LNCAP (cell line): ENCODE results near the gene TTC24.

Experiments
- TF ChIP-seq, protein P1 (sequence below): fragments of 450-650 bp; IDR thresholded peaks from 2 replicates; pipeline ENCODE4 v1.5.1; 2017; ENCODE audit warnings: mild to moderate bottlenecking

Gene TTC24

GRCh38 chr1:156556354-156556753 is 23.2 kb upstream of the TTC24 start:
- TF ChIP-seq, protein P1, sequence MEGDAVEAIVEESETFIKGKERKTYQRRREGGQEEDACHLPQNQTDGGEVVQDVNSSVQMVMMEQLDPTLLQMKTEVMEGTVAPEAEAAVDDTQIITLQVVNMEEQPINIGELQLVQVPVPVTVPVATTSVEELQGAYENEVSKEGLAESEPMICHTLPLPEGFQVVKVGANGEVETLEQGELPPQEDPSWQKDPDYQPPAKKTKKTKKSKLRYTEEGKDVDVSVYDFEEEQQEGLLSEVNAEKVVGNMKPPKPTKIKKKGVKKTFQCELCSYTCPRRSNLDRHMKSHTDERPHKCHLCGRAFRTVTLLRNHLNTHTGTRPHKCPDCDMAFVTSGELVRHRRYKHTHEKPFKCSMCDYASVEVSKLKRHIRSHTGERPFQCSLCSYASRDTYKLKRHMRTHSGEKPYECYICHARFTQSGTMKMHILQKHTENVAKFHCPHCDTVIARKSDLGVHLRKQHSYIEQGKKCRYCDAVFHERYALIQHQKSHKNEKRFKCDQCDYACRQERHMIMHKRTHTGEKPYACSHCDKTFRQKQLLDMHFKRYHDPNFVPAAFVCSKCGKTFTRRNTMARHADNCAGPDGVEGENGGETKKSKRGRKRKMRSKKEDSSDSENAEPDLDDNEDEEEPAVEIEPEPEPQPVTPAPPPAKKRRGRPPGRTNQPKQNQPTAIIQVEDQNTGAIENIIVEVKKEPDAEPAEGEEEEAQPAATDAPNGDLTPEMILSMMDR: no peak

- TF ChIP-seq, protein P1: no peak
These were observed 20.3 kb upstream of the TTC24 start for GRCh38 chr1:156559086-156559796.

- TF ChIP-seq, protein P1: no peak
These were observed 19.6 kb upstream of the TTC24 start for GRCh38 chr1:156559797-156560385.

GRCh38 chr1:156560585-156561163 is 18.8 kb upstream of the TTC24 start:
- TF ChIP-seq, protein P1: no peak

GRCh38 chr1:156565519-156565918 is 14.0 kb upstream of the TTC24 start:
- TF ChIP-seq, protein P1: no peak

DNA sequence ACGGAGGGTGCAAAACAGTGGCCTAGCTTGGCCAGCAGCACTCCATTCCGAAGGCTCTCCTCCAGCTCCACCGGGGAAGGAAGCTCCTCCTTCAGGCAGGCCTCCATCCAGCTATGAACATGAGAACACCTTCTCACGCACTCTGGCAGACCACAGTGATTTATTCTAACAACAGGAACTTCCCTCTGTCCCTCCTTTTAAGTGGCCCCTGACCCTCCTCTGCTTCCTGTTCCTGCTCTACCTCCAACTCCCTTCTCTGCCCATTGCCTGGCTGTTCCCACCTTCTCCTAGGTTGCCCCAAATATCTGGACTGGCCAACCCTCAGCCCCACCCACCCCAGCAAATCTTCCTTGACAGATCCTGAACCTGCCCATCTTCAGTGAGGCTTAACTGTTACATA is 13.1 kb upstream of the TTC24 start:
- TF ChIP-seq, protein P1: no peak

DNA sequence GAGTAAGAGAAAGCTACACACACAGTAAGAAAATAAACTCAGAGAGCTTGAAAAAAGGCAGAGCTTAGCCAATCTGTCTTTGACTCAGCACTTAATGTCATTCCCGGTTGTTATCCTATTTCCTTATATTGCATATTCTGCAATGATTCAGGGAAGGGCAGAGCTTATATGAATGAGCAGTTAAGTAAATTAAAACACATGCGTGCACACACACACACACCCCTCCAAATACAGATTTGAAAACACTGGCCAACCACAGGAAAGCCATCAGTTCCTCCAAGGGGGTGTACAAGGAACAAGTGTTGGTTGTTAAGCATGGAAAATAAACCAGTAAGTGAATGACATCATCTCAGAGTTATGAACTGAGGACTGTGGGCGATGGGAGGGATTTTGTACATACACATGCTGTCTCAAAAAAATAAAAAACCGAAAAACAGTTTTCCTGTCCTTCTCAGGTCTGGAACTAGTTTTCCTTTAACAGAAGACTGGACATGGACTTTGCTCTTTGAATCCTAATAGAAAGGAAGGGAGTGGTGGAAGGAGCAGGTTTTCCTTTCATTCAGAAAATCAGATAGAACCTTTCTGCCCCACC is 8.2 kb upstream of the TTC24 start:
- TF ChIP-seq, protein P1: no peak
